Activated naive CD4-positive, alpha-beta T cell treated with anti-CD3 and anti-CD28 coated beads, Interleukin-2, amount 10 ng/mL, durations not matched to agents 7 days and 5 days (primary cell): ENCODE measurements around the gene TANC1.

Source experiments
- CTCF ChIA-PET: fragments of 350-600 bp; sonication (Branson Sonifier 250); formaldehyde crosslinking; loops from one replicate; lab custom pipeline; 2021; ENCODE audit warnings: antibody characterized with exemption; lab: Charles Lee
- DNase-seq: peaks from one replicate; pipeline ENCODE4 v3.0.0-alpha.2; 2020
- H3K27ac Mint-ChIP-seq: one replicate; pipeline ENCODE4 v1.8.0; 2021; ENCODE audit warnings: mild to moderate bottlenecking, moderate library complexity, mixed read lengths
- H3K27me3 Mint-ChIP-seq: one replicate; pipeline ENCODE4 v1.8.0; 2021; ENCODE audit warnings: mild to moderate bottlenecking, mixed read lengths
- H3K36me3 Mint-ChIP-seq: one replicate; pipeline ENCODE4 v1.8.0; 2021; ENCODE audit warnings: mixed read lengths
- H3K4me1 Mint-ChIP-seq: one replicate; pipeline ENCODE4 v1.8.0; 2021; ENCODE audit warnings: mixed read lengths
- H3K4me3 Mint-ChIP-seq: one replicate; pipeline ENCODE4 v1.8.0; 2021; ENCODE audit warnings: mild to moderate bottlenecking, moderate library complexity, mixed read lengths
- H3K9me3 Mint-ChIP-seq: one replicate; pipeline ENCODE4 v1.8.0; 2021; ENCODE audit warnings: mixed read lengths

Gene TANC1

GRCh38 chr2:159217676-159218075 lies 249.2 kb downstream of the TANC1 start:
- no peak overlapping the region for H3K4me3 Mint-ChIP-seq
- H3K4me1 Mint-ChIP-seq, result no peaks in the 10 kb centered on the region
- H3K27me3 Mint-ChIP-seq, result no peaks in the 10 kb centered on the region
- no peaks in the 10 kb centered on the region for H3K9me3 Mint-ChIP-seq
- no peak overlapping the region for H3K27ac Mint-ChIP-seq
- CTCF ChIA-PET, result no interaction called here
- DNase-seq, result no peak
- no peaks in the 10 kb centered on the region for H3K36me3 Mint-ChIP-seq

- H3K4me1 Mint-ChIP-seq, result no peaks in the 10 kb centered on the region
- H3K9me3 Mint-ChIP-seq, result no peaks in the 10 kb centered on the region
- DNase-seq, result no peak
- H3K4me3 Mint-ChIP-seq, result no peak overlapping the region
- no peaks in the 10 kb centered on the region for H3K36me3 Mint-ChIP-seq
- H3K27me3 Mint-ChIP-seq, result no peaks in the 10 kb centered on the region
- H3K27ac Mint-ChIP-seq, result no peak overlapping the region
- CTCF ChIA-PET, result no interaction called here
These were observed 249.9 kb downstream of the TANC1 start for GRCh38 chr2:159218389-159218788.

GRCh38 chr2:159219394-159219998 lies 251.1 kb downstream of the TANC1 start:
- no peaks in the 10 kb centered on the region for H3K4me1 Mint-ChIP-seq
- no peaks in the 10 kb centered on the region for H3K27me3 Mint-ChIP-seq
- H3K27ac Mint-ChIP-seq, result no peak overlapping the region
- no peak for DNase-seq
- H3K4me3 Mint-ChIP-seq, result no peak overlapping the region
- CTCF ChIA-PET, result interaction anchor here (0.7 kb wide), 1 partner anchor 190 kb away, joined by 3 read pairs; no protein-coding TSS in a partner anchor
- no peaks in the 10 kb centered on the region for H3K9me3 Mint-ChIP-seq
- no peaks in the 10 kb centered on the region for H3K36me3 Mint-ChIP-seq

GRCh38 chr2:159224061-159224813 lies 255.8 kb downstream of the TANC1 start:
- no peaks in the 10 kb centered on the region for H3K27me3 Mint-ChIP-seq
- no peaks in the 10 kb centered on the region for H3K36me3 Mint-ChIP-seq
- H3K9me3 Mint-ChIP-seq, result no peaks in the 10 kb centered on the region
- H3K27ac Mint-ChIP-seq, result no peak overlapping the region
- no peak for DNase-seq
- CTCF ChIA-PET, result no interaction called here
- H3K4me3 Mint-ChIP-seq, result no peak overlapping the region
- H3K4me1 Mint-ChIP-seq, result peaks cover 3% of the 10 kb centered on the region

- Mint-ChIP-seq H3K4me3 (no peak overlapping the region), H3K27ac (no peak overlapping the region), H3K9me3 (no peaks in the 10 kb centered on the region), H3K4me1 (peaks cover 3% of the 10 kb centered on the region), H3K36me3 (peaks cover 1% of the 10 kb centered on the region), H3K27me3 (no peaks in the 10 kb centered on the region)
- CTCF ChIA-PET, result no interaction called here
- DNase-seq, result no peak
These were observed 256.9 kb downstream of the TANC1 start for GRCh38 chr2:159225025-159226016.

GRCh38 chr2:159226059-159226461 lies 257.6 kb downstream of the TANC1 start:
- H3K4me3 Mint-ChIP-seq, result no peak overlapping the region
- H3K27me3 Mint-ChIP-seq, result no peaks in the 10 kb centered on the region
- no peak overlapping the region for H3K27ac Mint-ChIP-seq
- peaks cover 3% of the 10 kb centered on the region for H3K4me1 Mint-ChIP-seq
- CTCF ChIA-PET, result no interaction called here
- peaks cover 1% of the 10 kb centered on the region for H3K36me3 Mint-ChIP-seq
- no peak for DNase-seq
- H3K9me3 Mint-ChIP-seq, result no peaks in the 10 kb centered on the region

GRCh38 chr2:159226608-159227385 lies 258.4 kb downstream of the TANC1 start:
- no peaks in the 10 kb centered on the region for H3K27me3 Mint-ChIP-seq
- peaks cover 1% of the 10 kb centered on the region for H3K36me3 Mint-ChIP-seq
- peaks cover 3% of the 10 kb centered on the region for H3K4me1 Mint-ChIP-seq
- no peaks in the 10 kb centered on the region for H3K9me3 Mint-ChIP-seq
- no peak for DNase-seq
- no peak overlapping the region for H3K27ac Mint-ChIP-seq
- no peak overlapping the region for H3K4me3 Mint-ChIP-seq
- CTCF ChIA-PET, result no interaction called here

GRCh38 chr2:159227467-159227866 lies 259.0 kb downstream of the TANC1 start:
- Mint-ChIP-seq H3K27me3 (no peaks in the 10 kb centered on the region), H3K4me3 (no peak overlapping the region), H3K27ac (no peak overlapping the region), H3K36me3 (peaks cover 1% of the 10 kb centered on the region), H3K4me1 (peaks cover 3% of the 10 kb centered on the region), H3K9me3 (no peaks in the 10 kb centered on the region)
- no peak for DNase-seq
- CTCF ChIA-PET, result no interaction called here

GRCh38 chr2:159228081-159228581 lies 259.7 kb downstream of the TANC1 start:
- DNase-seq, result no peak
- H3K27ac Mint-ChIP-seq, result no peak overlapping the region
- CTCF ChIA-PET, result no interaction called here
- no peaks in the 10 kb centered on the region for H3K9me3 Mint-ChIP-seq
- peaks cover 3% of the 10 kb centered on the region for H3K4me1 Mint-ChIP-seq
- H3K27me3 Mint-ChIP-seq, result no peaks in the 10 kb centered on the region
- H3K4me3 Mint-ChIP-seq, result no peak overlapping the region
- H3K36me3 Mint-ChIP-seq, result peaks cover 1% of the 10 kb centered on the region

GRCh38 chr2:159229476-159230144 lies 261.2 kb downstream of the TANC1 start:
- DNase-seq, result no peak

GRCh38 chr2:159230145-159230877 lies 261.9 kb downstream of the TANC1 start:
- no peak for DNase-seq
- Mint-ChIP-seq H3K4me3 (no peak overlapping the region), H3K27me3 (no peaks in the 10 kb centered on the region), H3K4me1 (peaks cover 3% of the 10 kb centered on the region), H3K36me3 (peaks cover 1% of the 10 kb centered on the region), H3K9me3 (no peaks in the 10 kb centered on the region), H3K27ac (no peak overlapping the region)
- CTCF ChIA-PET, result interaction anchor here (0.6 kb wide), 1 partner anchor 470 kb away, joined by 3 read pairs; no protein-coding TSS in a partner anchor

More at GRCh38 chr2:159229476-159230144, 261.2 kb downstream of the TANC1 start:
- peaks cover 1% of the 10 kb centered on the region for H3K36me3 Mint-ChIP-seq
- no peaks in the 10 kb centered on the region for H3K27me3 Mint-ChIP-seq
- H3K4me1 Mint-ChIP-seq, result peaks cover 3% of the 10 kb centered on the region
- no peaks in the 10 kb centered on the region for H3K9me3 Mint-ChIP-seq
- CTCF ChIA-PET, result interaction anchor here (0.6 kb wide), 1 partner anchor 469 kb away, joined by 3 read pairs; no protein-coding TSS in a partner anchor
- H3K27ac Mint-ChIP-seq, result no peak overlapping the region
- H3K4me3 Mint-ChIP-seq, result no peak overlapping the region

- no peak for DNase-seq
- H3K4me1 Mint-ChIP-seq, result no peaks in the 10 kb centered on the region
- CTCF ChIA-PET, result interaction anchor here (0.6 kb wide), 1 partner anchor 44 kb away, joined by 3 read pairs; no protein-coding TSS in a partner anchor
- peaks cover 1% of the 10 kb centered on the region for H3K36me3 Mint-ChIP-seq
- H3K27ac Mint-ChIP-seq, result no peak overlapping the region
- H3K4me3 Mint-ChIP-seq, result no peak overlapping the region
- no peaks in the 10 kb centered on the region for H3K27me3 Mint-ChIP-seq
- no peaks in the 10 kb centered on the region for H3K9me3 Mint-ChIP-seq
These were observed 264.2 kb downstream of the TANC1 start for GRCh38 chr2:159232456-159233170.
